Mesenteric fat pad (tissue), 1 donor: Measurements from ENCODE around the gene BMPR1B. TPM values are rescaled to one million over a fixed set of nuclear protein-coding genes. Genes with fewer than 3 reads are reported as not detected.

Experiments used
- DNase-seq: peaks from one replicate; pipeline ENCODE4 v3.0.0-alpha.2; 2020; ENCODE audit warnings: low spot score
- total RNA-seq: library from RNA; stranded (reverse); fragmentation: NEBNext Ultra II Directional; extraction: Animal tissue kit (Norgen Biotek cat#: 25700); gene quantifications from one replicate; pipeline ENCODE4 v1.2.1, GENCODE V29; 2021
- donor health status: DM: yes; HTN: yes; CAD: no.

BMPR1B gene
- total RNA-seq, 1 donor from 2014 or later = 0.45 TPM

DNA sequence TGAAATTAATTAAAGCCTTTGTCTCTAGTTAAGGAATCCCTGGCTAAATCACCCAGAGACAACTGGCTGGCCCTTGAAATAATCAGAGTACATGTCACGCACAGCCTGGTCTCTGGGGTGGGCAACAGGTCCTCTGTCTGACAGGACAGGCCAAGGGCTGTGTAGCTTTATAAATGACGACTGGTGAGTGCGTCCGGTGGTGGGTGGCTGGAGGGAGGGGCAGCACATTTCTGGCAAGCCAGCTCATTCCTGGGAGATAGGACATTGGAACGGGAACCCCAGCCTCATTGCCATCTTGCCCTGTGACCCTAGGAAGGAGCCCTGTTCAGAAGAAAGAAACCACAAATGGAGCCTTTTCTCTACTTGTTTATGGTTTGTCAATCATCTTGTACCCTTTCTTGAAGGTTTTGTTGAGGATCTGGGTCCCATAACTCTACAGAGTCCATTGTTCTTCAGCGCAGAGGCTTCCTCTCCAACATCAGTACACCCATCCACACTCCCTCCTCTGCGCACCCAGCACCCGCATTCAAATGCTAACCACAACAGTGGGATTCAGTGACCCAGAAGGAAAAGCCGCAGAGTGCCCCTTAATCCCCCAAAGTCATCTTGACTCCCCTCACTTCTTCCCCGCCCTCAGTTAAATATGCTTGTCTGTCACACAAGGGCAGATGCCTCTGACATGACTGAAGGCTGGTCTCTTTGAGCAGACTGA lies 422.9 kb downstream of the BMPR1B start:
- no peak for DNase-seq

DNA sequence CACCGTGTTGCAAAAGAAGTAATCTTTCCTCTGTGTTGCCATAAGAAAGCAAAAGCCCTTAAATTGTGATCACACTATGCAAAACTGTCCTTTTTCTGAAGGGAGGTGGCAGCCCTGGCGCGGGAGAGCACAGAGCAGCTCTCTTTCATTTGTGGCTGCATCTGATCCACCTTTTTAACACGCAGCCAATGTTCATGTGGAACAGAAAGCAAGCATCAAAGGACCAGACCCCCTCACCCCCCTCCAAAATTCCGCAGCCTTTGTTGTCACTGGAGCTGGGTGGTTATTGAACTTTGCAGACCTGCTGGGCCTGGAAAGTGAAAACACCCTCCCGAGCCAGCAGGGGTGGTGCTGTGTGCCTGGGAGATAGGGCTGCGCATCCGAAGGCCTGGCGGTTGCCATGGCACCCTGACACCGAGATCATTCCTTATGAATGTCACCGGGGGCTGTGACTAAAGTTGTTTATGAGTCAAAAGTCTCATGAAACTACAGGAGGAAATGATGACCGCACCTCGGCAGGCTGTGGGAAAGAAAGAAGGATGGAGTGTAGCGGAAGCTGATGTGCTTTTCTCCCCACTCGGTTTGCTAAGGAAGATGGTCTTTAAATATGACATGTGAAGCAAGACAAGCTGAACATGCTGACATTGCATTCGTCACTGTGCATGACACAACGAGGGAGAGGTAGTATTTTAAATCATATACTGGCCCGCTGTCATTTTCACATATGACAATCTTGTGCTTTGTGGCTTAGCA lies 423.7 kb downstream of the BMPR1B start:
- DNase-seq = no peak

DNA sequence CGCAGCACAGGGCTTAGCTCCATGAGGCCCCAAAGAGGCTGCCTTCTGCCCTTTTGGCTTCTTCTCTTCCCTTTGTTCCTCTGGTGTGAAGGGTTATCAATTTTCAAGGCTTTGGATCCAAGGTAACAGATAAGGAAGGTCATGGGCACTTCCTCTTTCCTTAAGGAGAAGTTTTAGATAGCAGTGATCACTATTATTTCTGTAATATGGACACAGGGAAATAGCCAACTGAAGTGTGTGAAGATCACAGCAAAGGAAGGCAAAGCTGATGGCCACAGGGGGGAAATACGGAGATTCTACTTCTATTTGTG lies 424.2 kb downstream of the BMPR1B start:
- DNase-seq = no peak

DNA sequence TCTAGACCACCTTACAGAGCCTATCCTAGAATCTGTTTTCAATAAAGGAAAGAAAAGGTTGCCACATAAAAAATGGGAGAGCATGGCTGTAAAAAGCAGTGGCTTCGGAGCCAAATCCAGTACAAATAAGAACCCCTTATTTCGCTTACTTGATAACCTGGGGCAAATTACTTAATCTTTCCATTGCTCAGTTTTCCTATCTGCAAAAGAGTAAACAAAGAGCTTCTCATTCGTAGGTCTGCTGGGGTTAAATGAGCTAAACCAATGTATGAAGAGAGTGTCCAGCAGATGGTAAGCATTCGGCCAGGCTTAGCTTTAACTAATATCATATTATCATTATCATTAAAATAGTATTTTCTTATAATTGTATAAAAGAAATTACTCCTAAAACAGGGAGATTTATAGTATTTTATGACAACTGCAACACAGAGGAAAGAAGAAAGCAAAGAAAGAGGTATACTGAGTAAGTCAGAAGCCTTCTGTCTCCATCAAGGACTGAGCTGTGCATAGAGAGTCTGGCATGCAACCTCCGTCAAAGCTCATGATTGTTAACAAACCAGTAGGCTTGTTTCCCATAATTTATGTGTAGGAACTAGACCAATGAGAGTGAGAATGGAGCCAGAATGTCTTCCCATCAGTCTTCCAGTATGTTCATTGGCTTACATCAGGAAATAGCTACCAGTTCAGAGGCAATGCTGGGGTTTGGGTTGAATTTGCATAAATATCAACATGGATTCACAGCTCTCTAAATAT lies 426.1 kb downstream of the BMPR1B start:
- no peak for DNase-seq

DNA sequence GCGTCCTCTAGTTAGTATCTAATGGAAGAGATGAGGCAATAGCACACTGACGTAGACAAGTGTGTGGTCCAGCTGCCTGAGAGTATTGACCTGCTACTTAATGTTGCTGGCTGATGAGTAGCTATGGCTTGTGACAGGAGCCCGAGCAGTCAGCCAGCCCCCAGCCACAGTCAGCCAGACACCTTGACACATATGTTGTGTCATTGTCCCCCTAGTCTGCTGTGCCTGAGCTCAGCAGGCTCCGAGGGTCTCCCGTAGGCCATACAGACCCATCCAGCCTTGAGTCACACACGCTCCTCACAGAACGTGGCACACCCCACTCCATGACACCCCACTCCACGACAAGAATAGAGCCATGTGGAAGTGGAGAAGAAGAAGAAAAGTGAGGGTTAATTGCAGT lies 428.9 kb downstream of the BMPR1B start:
- no peak for DNase-seq

DNA sequence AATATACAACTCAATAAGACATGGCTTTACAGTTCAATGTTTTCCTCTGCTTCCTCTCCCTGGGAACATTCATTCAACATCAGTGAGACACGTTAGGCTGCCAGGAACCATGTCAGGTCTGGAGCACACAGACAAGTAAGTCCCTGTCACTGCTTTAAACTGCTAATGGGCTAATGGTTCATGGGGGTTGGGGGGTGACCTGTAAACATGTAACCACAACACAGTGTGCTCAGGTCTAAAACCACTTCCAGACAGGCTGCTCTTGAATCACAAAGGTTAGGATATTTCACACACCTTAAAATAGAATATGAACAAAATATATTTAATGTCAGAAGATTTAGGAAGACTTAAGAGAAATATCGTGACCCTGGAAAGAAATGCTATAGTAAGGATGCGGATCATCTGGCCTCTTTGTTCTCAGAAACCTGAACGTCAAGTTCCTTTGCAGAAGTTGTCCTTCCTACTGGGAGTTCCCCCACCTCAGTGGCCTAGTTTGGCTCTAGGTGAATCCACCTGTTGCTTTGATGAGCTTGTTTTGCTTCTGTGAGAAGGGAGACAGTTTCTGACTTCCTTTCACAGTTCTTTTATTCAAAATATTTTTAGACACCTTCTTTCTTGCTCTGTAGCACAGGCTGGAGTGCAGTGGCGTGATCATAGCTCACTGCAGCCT lies 431.1 kb downstream of the BMPR1B start:
- no peak for DNase-seq

DNA sequence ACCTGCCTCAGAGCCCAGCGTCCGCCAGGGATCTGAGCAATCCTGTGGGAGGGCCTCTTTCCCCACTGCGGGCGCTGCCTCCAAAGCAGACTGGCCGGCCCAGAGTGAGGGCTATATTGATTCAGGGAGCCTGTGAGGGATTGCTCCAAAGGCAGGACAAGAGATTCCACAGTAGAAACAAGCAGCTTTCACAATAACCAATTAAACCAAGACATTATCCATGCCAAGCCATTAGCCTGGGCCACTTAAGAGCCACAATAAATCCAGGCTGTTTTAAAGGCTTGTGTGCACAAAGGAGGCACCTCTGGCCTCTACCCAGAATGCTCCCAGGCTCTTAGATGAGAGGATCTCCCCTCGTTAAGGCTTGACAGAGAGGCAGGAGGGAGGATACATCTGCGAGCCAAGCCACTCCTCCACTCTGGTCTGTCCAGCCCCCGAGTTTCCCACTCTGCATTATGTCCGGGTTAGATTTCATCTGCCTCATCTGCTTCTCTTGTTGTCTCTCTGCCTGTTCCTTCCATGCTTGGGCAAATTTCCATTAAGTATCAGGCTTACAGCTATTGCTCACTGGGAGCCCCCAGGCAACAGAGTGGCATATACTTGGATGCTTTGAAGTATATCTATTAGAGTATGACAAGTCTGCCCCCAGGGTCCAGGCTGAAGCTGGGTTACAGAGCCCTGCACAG lies 433.1 kb downstream of the BMPR1B start:
- no peak for DNase-seq

DNA sequence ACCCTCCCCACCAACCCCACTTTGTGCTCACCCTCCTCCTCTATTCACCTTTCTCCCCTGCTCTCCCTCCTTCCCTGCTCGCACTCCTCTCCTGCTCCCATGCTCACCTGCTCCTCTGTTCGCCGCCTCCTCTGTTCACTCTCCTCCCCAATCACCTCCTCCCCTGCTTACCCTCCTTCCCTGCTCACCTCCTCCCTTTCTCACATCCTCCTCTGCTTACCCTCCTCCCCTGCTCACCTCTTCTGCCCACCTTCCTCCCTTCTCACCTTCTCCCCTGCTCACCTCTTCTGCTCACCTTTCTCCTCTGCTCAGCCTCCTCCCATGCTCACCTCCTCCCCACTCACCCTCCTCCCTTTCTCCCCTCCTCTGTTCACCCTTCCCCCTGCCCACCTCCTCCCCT lies 433.8 kb downstream of the BMPR1B start:
- no peak for DNase-seq

DNA sequence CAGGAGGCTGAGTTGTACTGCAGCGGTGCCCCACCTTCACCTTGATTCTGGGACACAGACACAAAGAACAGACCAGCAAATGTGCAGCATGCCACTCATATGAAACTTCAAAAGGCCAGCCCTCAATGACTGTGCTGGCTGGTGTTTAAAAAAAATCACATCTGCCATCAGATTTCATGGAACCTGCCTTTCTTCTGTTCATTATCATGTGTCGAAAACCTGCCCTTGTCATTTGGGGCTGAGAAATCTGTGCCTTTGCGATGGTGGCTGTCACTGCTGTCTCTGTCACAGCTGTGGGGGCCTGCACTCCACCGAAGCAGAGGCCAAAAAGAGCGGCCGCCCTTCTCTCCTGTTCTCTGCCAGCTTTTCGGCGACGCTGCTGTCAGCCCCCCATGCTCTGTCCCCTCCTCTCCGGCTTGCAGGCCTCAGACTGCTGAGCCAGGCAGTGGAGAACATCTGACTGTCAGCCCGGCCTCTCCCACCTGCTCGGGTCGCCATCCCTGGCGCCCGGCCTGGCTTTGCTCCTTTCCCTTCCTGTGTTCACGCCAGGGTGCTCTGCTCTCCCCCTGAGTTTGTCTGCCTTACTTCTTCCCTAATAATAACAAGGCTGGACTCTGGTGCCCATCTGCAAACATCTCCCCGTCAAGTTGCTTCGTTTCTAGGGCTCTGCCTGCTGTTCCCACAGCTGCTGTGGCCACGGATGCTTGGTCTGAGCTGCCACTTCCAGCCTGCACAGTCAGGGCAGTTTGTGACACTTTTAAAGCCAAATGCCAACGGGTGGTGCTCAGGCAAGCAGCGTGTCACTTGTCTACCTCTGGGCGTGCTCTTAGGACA lies 435.9 kb downstream of the BMPR1B start:
- DNase-seq = no peak

DNA sequence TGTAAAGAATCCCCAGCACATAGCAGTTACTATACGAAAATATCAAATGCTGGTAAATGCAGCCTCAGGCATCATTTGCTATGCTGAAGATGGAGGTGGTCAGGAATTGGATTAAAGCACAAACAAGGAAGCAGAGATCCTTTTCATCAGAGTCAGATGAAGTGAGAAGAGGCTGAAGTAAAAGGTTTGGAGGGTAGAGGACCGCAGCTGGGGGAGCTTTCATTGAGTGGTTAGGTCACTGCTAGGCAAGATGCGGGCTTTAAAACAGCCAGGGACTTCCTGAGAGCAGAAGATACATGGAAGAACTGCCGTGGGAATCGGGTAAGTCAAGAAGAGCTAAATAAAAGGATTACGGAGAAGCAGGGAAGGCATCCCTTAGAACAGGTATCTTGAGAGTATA lies 439.6 kb downstream of the BMPR1B start:
- no peak for DNase-seq

DNA sequence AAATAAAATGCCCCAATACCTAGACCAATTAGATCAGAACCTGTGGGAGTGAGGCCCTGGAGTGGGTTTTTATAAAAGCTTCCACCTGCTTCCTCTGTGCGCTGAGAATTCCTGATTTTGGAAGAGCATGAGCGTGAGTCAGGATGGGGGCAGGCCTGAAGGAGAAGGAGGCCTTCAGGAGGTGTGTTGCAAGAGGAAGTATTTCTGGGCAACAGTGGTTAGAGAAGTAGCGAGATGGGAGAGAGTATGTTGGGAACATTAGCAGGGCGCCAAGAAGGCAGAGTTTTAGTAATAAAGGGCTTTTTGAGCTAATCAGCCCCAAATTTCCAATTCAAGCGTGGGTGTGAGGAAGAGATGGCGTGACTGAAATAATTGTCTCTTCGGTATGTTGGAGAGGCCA lies 441.2 kb downstream of the BMPR1B start:
- DNase-seq = no peak

DNA sequence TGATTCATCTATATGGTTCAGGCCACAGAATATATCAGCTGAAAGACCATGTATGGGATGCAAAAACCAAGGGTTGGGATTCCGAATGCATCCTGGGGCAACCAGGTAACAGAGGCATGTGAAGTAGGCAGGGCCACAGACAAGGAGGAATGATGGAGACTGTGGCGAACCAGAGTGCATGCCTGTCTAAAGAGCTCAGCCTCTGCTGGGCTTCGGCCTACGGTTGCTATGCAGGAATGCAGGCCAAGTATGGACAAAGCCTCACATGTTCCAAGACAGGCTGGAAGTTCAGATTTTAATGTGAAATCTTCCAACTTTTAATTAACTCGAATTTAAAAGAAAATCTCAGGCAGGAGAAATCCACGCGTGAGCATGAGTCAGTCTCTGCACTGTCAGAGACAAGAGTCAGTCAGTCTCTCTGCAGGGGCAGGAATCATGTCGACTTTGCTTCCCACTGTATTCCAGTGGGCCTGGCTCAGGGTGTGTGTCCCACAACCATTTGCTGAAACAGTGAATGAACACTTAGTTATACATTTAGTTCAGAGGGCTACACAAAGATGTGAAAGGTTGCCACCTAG lies 446.6 kb downstream of the BMPR1B start:
- no peak for DNase-seq

DNA sequence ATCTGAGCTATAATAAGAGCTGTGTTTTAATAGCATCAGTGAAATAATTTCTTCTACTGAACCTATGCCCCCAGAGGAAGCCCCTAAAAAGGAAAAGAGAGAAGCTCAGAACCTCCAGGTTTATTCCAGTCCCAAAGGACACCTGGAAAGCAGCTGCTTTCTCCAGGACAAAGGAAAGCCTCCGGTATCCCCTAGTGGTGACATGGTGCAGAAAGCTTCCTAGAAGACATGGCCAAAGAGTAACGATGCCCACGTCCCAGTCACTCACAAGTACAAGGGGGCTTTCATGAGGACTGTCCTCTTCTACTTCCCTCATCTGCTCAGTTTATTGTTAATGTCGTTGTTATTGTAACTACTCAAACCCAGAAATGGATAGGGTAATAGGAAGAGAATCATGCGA lies 447.1 kb downstream of the BMPR1B start:
- no peak for DNase-seq
